ENCODE data around the gene TAGLN3. TPM values are rescaled to one million over a fixed set of nuclear protein-coding genes. Genes with fewer than 3 reads are reported as not detected.

The TAGLN3 gene
- total and polyA plus RNA-seq, 2 of the 13 experiments (the other 11 are each of a cell fraction or from before 2014, with no cell fraction given): 0.51 to 0.91 TPM

DNA sequence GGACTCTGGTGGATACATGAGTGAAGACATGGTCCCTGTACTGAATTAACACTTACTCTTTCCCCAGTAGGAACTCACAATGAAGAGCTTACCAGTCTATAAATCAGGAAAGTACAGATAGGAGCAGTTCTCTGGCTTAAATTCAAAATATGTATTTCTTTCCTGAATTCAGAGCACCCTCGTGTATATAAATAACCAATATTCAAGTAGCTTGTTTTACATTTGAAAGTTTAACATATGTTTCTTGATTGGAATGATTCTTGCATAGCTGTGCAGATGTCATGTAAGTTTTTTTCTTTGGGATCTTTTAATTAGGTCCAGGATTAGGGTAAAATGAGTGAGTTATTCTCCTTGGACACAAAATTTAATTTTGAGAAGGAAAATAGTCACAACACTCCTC, 21.0 kb downstream of the TAGLN3 start:
- Histone ChIP-seq H3K4me3 (replicated peaks in 1 of 3; ENCODE audit: insufficient read depth in 1 of 3, low read depth in 2 of 3, low read length in 3 of 3) (no peak overlapping the region), H3K27ac (ENCODE audit: extremely low read length, insufficient read depth, low read length) (no peak overlapping the region), H2AFZ (ENCODE audit: low read length) (no peak overlapping the region), H3K4me1 (ENCODE audit: insufficient read depth, low read length) (no peaks in the 10 kb centered on the region), H3K9ac (ENCODE audit: insufficient read depth, low read depth, low read length) (no peak overlapping the region), H3K36me3 (replicated peaks in 1 of 2; ENCODE audit: control insufficient read depth in 1 of 2, insufficient read depth in 2 of 2, low read length in 2 of 2) (no peaks in the 10 kb centered on the region), H3K9me3 (ENCODE audit: low read length) (no peaks in the 10 kb centered on the region), H3K79me2 (ENCODE audit: insufficient read depth, low read length) (no peaks in the 10 kb centered on the region), H3K27me3 (ENCODE audit: control insufficient read depth in 1 of 2, insufficient read depth in 2 of 2, low read length in 2 of 2) (0 out of 5 replicates have a peak, but pooled peaks cover 0 to 5% of the 10 kb centered on the region in 2 experiments), H4K20me1 (ENCODE audit: insufficient read depth, low read length) (no peaks in the 10 kb centered on the region), H3K4me2 (ENCODE audit: low read depth, low read length) (no peak overlapping the region)
- intact Hi-C loops (cut with micrococcal nuclease; ENCODE audit: unreplicated experiment) (loop anchor here (10.0 kb wide), 1 partner anchor 445 kb away; no protein-coding TSS in a partner anchor), in situ Hi-C loops (cut with HindIII; ENCODE audit: extremely low pct_ligation_motif_present, low pct_unique_long_range_greater_than_20kb) (no loop called here)
- no TSS peak for BruUV-seq (replicated peaks)
- 0% methylated on average over 1 of the region's 1 CpG for WGBS (ENCODE audit: low lambda C conversion rate)
- POLR2A ChIA-PET: no interaction called here
- no peak for TF ChIP-seq ZNF207 (IDR thresholded peaks at IDR 0.05; ENCODE audit: borderline replicate concordance)
- TF ChIP-seq ZBTB33 (CRISPR knock-in tag; IDR thresholded peaks at IDR 0.05): no peak
- no peak for TF ChIP-seq KLF9 (CRISPR knock-in tag; IDR thresholded peaks at IDR 0.05; ENCODE audit: low read depth)
- TF ChIP-seq EHMT2 (IDR thresholded peaks at IDR 0.05; ENCODE audit: borderline replicate concordance, low read depth, low read length): no peak
- TF ChIP-seq SIX4 (CRISPR knock-in tag; IDR thresholded peaks at IDR 0.05): no peak
- TF ChIP-seq HNF4G (IDR thresholded peaks at IDR 0.05; ENCODE audit: borderline replicate concordance, low read depth, low read length): no peak
- TF ChIP-seq HNF4G (CRISPR knock-in tag; IDR thresholded peaks at IDR 0.05; ENCODE audit: borderline replicate concordance, low read depth): no peak
- no peak for TF ChIP-seq TAF15 (IDR thresholded peaks at IDR 0.05; ENCODE audit: low read depth, low read length, poor library complexity, severe bottlenecking)
- TF ChIP-seq ZNF569 (CRISPR knock-in tag; IDR thresholded peaks at IDR 0.05; ENCODE audit: borderline replicate concordance): no peak
- TF ChIP-seq, protein P1, sequence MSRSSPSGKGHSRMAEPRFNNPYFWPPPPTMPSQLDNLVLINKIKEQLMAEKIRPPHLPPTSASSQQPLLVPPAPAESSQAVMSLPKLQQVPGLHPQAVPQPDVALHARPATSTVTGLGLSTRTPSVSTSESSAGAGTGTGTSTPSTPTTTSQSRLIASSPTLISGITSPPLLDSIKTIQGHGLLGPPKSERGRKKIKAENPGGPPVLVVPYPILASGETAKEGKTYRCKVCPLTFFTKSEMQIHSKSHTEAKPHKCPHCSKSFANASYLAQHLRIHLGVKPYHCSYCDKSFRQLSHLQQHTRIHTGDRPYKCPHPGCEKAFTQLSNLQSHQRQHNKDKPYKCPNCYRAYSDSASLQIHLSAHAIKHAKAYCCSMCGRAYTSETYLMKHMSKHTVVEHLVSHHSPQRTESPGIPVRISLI (CRISPR knock-in tag; IDR thresholded peaks at IDR 0.05; ENCODE audit: borderline replicate concordance): no peak
- ATAC-seq (no peak), FAIRE-seq (no peak), DNase-seq (ENCODE audit: low spot score) (no peak)
- CTCF ChIA-PET (ENCODE audit: low intra/inter-chr PET ratio, low total read pairs): no interaction called here
